Germinal center (tissue), 1 donor: ENCODE results near the gene CARD19.

Experiments
- DNase-seq: peaks from one replicate; pipeline ENCODE4 v3.0.0; 2012; ENCODE audit warnings: mixed read lengths, low spot score

Gene CARD19

GRCh38 chr9:93064392-93065134 is 31.5 kb upstream of the CARD19 start:
- peak; percentile 74 for DNase-seq

GRCh38 chr9:93065135-93065720 is 30.8 kb upstream of the CARD19 start:
- no peak for DNase-seq

GRCh38 chr9:93066978-93067603 is 28.9 kb upstream of the CARD19 start:
- DNase-seq: no peak

DNA sequence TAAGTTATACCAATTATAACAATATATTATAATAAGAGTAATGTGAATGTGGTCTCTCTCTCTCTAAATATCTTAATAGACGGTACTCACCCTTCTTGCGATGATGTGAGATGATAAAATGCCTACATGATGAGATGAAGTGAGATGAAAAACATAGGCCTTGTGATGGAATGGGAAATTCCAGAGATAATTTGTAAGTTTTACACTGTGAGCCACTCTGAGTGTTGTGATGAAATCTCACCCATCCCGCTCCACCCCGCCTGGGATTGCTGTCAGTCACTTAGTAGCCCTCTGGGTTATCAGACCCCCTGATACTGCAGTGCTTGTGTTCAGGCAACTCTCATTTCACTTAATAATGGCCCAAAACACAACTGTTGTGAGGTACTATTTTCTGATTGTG is 27.1 kb upstream of the CARD19 start:
- DNase-seq: no peak

DNA sequence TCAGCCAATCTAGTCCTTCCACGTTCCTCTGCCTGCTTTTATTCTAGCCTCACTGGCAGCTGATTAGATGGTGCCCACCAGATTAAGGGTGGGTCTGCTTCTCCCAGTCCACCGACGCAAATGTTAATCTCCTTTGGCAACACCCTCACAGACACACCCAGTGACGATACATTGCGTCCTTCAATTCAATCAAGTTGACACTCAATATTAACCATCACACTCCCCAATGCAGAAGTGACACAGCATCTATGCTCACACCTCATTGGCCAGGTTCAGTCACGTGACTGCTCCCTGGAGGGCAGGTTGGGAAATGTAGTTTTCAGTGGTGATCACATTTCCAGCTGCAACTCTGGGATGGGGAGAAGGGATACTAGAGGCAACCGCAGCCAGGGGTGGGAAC is 24.6 kb upstream of the CARD19 start:
- peak; percentile 30 for DNase-seq

DNA sequence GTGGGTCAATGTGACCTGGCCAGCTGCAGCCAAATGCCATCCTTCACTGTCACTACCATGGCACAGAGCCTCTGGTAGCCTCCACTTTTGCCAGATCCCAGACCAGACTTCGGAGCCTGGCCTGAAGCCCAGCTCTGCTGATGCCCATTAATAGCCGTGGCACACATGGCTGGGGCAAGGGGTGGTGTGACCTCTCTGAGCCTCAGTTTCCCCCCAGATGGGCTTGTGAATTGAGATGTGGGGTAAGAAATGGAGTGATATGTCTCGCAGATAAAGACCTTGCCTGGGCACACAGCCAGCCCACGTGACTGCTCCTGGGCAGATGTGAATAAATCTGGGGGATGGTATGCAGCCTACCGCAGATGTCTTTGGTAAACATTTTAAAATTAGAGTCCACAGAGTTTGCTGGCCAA is 23.6 kb upstream of the CARD19 start:
- no peak for DNase-seq

- DNase-seq: no peak
Observed at GRCh38 chr9:93076101-93076791, 19.8 kb upstream of the CARD19 start.

DNA sequence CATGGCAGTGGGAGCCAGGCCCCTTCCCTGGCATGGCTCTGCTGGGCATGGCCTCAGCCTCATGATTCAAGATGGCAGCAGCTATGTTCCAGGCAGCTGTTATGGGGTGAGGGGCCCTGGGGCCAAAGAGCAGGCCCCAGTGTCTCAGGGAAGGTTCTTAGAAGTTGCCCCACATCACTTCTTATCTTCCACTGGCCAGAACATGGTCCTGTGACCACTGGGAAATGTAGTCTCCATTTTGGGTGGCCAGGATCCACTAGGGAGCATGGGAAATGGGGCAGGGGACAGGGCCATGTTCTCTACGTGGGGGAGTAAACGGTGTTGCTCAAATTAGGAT is 19.3 kb upstream of the CARD19 start:
- DNase-seq: no peak

GRCh38 chr9:93077367-93077766 is 18.6 kb upstream of the CARD19 start:
- DNase-seq: no peak

DNA sequence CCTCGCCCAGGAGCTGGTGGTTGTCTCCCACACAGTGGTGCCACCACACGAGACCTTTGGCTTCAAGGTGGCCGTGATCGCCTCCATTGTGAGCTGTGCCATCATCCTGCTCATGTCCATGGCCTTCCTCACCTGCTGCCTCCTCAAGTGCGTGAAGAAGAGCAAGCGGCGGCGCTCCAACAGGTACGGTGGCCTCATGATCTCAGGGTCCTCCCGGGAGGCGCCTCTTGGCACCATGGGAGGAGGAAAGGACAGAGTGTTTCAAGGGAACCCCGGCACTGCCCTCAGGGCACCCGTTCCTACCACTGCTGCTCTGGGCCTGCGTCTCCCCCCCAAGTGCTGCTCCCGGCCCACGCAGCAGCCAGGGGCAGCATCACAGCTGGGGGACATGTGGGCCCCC is 18.2 kb upstream of the CARD19 start:
- no peak for DNase-seq

DNA sequence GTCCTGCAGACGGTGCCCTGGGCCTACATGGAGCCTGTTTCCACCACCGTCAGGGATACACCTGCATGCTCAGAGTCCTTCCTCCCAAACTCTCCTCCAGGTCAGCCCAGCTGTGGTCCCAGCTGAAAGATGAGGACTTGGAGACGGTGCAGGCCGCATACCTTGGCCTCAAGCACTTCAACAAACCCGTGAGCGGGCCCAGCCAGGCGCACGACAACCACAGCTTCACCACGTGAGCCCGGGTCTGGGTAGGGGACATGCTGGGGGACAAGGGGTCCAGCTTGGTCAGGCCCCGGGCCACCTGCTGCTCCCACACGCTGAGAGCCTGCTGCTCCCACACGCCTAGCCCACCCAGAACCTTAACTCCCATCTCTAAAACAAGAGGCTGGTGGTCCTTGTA is 16.6 kb upstream of the CARD19 start:
- DNase-seq: no peak

- DNase-seq: no peak
Observed at GRCh38 chr9:93080406-93080805, 15.6 kb upstream of the CARD19 start.

DNA sequence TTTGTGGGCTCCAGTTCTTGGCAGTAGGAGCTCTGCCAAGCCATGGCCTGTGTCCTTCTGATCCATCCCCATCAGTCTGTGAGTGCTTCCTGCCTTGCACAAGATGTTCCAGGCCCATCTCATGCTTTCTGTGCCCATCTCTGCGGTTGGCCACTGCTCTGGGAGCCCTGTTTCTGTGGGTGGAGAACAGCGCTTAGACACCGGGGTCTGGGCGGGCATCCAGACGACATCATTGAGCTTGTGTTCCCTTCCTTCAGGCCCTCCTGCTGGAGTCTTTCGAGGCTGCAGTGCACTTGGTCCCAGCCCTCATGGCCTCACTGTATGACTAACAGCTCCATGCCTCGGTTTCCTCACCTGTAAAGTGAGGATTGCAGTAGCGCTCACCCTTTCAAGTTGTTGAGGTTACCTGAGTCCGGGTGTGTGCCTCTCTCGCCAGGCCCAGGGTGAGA is 14.9 kb upstream of the CARD19 start:
- no peak for DNase-seq

GRCh38 chr9:93081931-93082330 is 14.1 kb upstream of the CARD19 start:
- DNase-seq: no peak

GRCh38 chr9:93082841-93083411 is 13.1 kb upstream of the CARD19 start:
- DNase-seq: no peak

- DNase-seq: no peak
Observed at GRCh38 chr9:93083592-93084470, 12.2 kb upstream of the CARD19 start.

DNA sequence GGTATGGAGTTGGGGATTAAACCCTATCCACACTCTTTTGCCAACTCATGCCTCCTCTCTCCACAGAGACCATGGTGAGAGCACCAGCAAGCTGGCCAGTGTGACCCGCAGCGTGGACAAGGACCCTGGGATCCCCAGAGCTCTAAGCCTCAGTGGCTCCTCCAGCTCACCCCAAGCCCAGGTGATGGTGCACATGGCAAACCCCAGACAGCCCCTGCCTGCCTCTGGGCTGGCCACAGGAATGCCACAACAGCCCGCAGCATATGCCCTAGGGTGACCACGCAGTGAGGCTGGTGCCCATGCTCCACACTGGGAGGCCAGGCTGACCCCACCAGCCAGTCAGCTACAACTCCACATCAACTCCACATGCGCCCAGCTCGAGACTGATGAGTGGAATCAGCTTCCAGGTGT is 11.5 kb upstream of the CARD19 start:
- DNase-seq: no peak

DNA sequence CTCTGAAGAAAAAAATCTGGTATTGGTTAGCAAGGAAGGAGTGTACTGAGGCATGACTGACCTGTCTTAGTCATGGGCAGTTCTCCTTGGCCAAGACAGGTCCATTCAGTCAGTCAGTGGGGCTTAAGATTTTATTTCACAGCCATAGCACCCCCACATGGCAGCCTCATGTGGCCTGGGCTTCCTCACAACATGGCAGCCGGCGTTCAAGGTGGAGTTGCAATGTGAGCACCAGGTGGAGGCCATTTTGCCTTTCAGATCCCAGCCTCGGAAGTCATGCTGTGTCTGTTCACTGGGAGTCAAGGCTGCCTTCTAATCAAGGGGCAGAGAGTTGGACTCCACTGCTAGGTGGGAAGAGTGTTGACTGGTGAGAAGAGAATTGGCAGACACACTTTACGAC is 10.3 kb upstream of the CARD19 start:
- no peak for DNase-seq

DNA sequence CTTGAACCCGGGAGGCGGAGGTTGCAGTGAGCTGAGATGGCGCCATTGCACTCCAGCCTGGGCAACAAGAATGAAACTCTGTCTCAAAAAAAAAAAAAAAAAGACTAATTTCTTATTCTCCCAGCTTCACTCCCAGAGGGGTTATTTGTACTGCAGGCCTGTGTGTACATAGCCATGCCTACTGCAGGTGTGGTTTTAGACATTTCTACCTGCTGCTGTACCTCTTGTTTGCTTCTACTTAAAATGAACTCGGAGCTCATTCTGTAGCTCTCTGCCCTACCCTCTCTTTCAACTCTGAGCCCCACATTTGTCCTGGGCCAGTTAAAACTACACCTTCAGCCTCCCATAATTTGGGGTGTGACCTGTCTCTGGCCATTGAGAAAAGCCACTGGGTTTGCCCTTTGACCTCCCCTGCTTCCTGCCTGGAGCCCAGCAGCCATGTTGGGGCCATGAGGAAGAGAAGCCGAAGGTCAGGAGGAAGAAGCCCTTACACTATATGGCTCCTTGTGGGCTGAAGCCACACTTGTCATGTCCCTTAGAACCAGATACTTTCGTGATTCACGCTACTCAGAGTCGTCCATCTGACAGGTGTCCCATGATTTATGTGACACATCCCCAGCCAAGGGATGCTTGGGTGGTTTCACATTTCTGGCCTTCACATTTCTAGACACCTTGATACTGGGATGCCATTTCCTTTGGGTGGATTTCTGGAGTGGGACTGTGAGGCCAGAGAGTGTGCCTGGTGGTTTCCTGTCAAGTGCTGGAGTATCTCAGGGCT is 9.4 kb upstream of the CARD19 start:
- no peak for DNase-seq

DNA sequence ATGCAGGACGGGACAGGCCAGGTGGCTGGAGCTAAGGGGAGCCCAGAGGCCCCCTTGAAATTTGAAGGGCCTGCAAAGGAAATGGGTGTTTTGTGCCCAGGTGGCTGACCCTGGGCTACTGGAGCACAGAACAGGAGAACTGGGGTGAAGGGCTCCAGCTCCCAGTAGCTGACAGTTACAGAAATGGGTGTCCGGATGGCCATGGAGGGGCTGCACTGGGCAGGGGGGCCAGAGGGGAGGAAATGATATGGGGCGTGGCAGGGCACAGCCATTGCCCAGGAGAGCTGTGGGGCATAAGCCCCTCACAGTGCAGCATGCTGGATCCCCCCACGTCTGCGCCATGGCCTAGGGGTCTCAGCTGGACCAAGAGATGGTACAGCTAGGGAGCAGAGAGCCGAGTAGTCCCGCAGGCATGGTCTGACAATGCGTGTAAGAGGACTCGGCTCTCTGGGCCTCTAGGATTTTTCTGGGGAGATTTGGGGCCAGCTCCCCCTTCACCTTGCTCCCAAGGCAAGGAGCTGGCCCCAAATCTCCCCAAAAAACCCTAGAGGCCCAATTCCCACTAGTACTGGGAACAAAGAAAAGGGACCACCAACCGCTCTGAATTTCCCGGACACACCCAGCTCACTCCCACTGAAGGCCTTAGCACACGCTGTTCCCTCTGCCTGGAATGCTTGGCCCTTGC is 7.9 kb upstream of the CARD19 start:
- DNase-seq: no peak
